DOHH2 (cell line): ENCODE measurements around the gene PARP15.

Experiments
- CTCF ChIP-seq: fragments of 200-600 bp; sonication (generic); IDR thresholded peaks from one replicate; pipeline ENCODE4 v1.5.1; 2014; ENCODE audit warnings: antibody characterized with exemption, mild to moderate bottlenecking, low read depth, low read length; ENCODE audit not compliant: poor library complexity, severe bottlenecking
- EZH2phosphoT487 ChIP-seq: fragments of 200-600 bp; sonication (generic); IDR thresholded peaks from 2 replicates; pipeline ENCODE4 v1.6.1; 2017; ENCODE audit warnings: borderline replicate concordance, mild to moderate bottlenecking, antibody characterized with exemption, low read length, moderate library complexity, mixed read lengths

- TF ChIP-seq CTCF = no peak
- TF ChIP-seq EZH2phosphoT487 = no peak
Measured at GRCh38 chr3:122621112-122621511, 43.7 kb downstream of the PARP15 start.
